GM19324 (cell line): ENCODE measurements around the gene CREB3.

Experiments used
- ATAC-seq: cut with Tn5 transposase; IDR thresholded peaks from one replicate; pipeline ENCODE4 v1.9.1; 2021; ENCODE audit warnings: mild to moderate bottlenecking, moderate library complexity; ENCODE audit not compliant: unreplicated experiment, low FRiP score

The CREB3 gene

GRCh38 chr9:35700031-35700430 lies 32.4 kb upstream of the CREB3 start:
- no peak for ATAC-seq

- no peak for ATAC-seq
Observed at GRCh38 chr9:35700942-35701341, 31.5 kb upstream of the CREB3 start.

- no peak for ATAC-seq
Observed at GRCh38 chr9:35702696-35703095, 29.8 kb upstream of the CREB3 start.

- no peak for ATAC-seq
Observed at GRCh38 chr9:35703906-35704672, 28.4 kb upstream of the CREB3 start.

GRCh38 chr9:35705372-35705771 lies 27.1 kb upstream of the CREB3 start:
- no peak for ATAC-seq

- ATAC-seq: no peak
Observed at GRCh38 chr9:35705836-35706430, 26.5 kb upstream of the CREB3 start.

GRCh38 chr9:35706951-35707350 lies 25.5 kb upstream of the CREB3 start:
- no peak for ATAC-seq

GRCh38 chr9:35708146-35708545 lies 24.3 kb upstream of the CREB3 start:
- ATAC-seq: no peak

GRCh38 chr9:35710818-35711500 lies 21.5 kb upstream of the CREB3 start:
- no peak for ATAC-seq

- ATAC-seq: no peak
Observed at GRCh38 chr9:35711501-35712428, 20.7 kb upstream of the CREB3 start.

GRCh38 chr9:35712762-35713400 lies 19.6 kb upstream of the CREB3 start:
- no peak for ATAC-seq

- no peak for ATAC-seq
Observed at GRCh38 chr9:35713578-35713977, 18.9 kb upstream of the CREB3 start.

- ATAC-seq: no peak
Observed at GRCh38 chr9:35714123-35714522, 18.3 kb upstream of the CREB3 start.

- ATAC-seq: no peak
Observed at GRCh38 chr9:35714579-35715252, 17.8 kb upstream of the CREB3 start.

GRCh38 chr9:35716230-35716629 lies 16.2 kb upstream of the CREB3 start:
- ATAC-seq: no peak

- no peak for ATAC-seq
Observed at GRCh38 chr9:35717132-35717870, 15.2 kb upstream of the CREB3 start.

- no peak for ATAC-seq
Observed at GRCh38 chr9:35718721-35719511, 13.6 kb upstream of the CREB3 start.

- no peak for ATAC-seq
Observed at GRCh38 chr9:35719546-35719945, 12.9 kb upstream of the CREB3 start.
